GM12873 (cell line): ENCODE data around the gene PCYOX1L.

Experiments used
- CTCF ChIP-seq: IDR thresholded peaks from 2 replicates; pipeline ENCODE4 v1.5.1; 2012; ENCODE audit warnings: low read depth, mild to moderate bottlenecking, moderate library complexity, low read length, control low read depth; ENCODE audit not compliant: insufficient read depth; ENCODE audit errors: missing control alignments

The PCYOX1L gene

GRCh38 chr5:149317281-149318048, 40.4 kb upstream of the PCYOX1L start:
- peak; percentile 74 for TF ChIP-seq CTCF

DNA sequence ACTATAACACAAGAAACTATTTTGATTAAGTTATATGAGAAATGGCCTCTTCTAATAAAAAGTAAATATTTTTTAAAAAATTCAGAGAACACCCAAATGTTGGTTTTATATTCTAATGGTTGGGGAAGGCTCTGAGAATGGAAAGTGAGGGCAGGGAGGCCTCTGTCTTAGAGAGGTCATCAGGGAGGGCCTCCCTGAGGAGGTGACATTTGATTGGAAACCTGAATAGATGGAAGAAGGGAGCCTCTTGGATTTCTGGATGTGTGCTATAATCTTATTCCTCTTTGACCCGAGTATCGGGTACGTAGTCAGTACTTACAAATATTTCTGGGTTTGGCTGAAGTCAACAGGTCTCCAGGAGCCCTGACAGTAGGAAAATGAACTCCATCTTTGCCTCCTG, 38.7 kb upstream of the PCYOX1L start:
- TF ChIP-seq CTCF, result no peak

- TF ChIP-seq CTCF, result no peak
Observed at GRCh38 chr5:149320791-149321330, 37.0 kb upstream of the PCYOX1L start.

DNA sequence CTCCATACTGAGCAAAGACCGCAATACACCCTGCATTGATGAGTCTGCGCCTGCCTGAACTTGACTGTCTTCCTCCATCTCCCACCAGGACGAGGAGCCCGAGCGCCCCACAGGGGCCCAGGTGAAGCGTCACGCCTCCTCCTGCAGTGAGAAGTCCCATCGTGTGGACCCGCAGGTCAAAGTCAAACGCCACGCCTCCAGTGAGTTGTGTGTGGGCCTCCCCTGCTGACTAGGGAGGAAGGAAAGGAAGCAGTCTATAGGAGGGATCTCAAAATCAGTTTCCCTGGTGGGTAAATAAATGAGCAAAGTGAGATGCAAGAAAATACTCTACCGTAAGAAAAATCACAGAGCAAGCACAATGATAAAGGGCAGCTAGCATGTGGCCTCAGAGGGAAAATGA, 35.3 kb upstream of the PCYOX1L start:
- TF ChIP-seq CTCF, result no peak

GRCh38 chr5:149323210-149323609, 34.6 kb upstream of the PCYOX1L start:
- TF ChIP-seq CTCF, result no peak

DNA sequence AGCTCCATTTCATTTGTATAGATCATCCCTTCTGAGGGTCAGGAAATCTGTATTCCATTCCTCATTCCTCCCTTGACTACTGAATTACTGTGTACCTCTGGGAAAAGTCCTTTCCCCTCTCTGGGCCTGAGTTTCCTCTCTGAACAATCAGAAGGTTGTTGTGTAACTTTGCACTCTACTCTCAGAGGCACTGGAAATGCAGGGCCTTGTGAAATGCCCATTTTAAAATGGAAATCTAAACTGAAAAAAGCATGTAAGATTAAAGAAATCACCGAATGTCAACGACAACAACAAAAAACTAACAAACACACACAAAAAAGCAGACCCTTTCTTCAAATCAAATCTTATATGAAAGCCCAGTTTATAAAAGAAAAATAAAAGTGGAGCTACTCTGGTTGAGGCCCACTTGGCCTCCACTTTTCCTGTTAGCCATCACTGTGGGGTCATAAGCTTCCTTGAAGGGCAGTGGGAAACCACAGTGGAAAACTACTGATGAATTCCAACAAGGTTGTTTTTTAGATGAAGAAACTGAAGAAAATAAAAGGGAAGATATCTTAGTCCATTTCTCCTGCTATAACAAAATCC, 34.1 kb upstream of the PCYOX1L start:
- no peak for TF ChIP-seq CTCF

DNA sequence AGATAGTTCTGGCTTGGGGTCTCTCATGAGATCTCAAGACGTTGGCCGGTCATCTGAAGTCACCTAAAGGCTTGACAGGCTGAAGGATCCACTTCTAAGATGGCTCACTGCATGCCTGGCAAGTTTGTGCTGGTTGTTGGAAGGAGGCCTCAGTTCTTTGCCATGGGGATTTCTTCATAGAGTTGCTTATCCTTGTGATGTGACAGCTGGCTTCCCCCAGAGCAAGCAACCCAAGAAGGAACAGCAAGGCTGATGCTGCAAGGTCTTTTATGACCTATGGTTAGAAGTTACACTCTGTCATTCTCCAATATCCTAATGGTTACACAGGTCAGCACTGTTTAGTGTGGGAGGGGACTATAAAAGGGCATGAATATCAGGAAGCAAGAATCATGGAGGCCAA, 33.2 kb upstream of the PCYOX1L start:
- TF ChIP-seq CTCF, result no peak
